Measurements from ENCODE around the gene CCDC82. TPM values are rescaled to one million over a fixed set of nuclear protein-coding genes. Genes with fewer than 3 reads are reported as not detected.
"Not testable (repeated sequence)": the region's sequence is repeated elsewhere in the genome, so short reads cannot be mapped to it uniquely, and the experiment has no call there.

Gene CCDC82
- 10 to 100 TPM in 11 of 12 donors, not detected in 1; 24.3 to 57.6 (median 38.2) TPM for polyA plus RNA-seq (ENCODE audit: insufficient read length in 12 of 12)
- long read RNA-seq, donor 1, full-length matches to known transcripts, result 10 of 19 reads
- long read RNA-seq, donor 1, partial matches to known transcripts, result 9 of 19 reads
- long read RNA-seq, donor 1, other reads (novel, unspliced or antisense), result 0 of 19 reads
- long read RNA-seq, donor 2, full-length matches to known transcripts, result 5 of 15 reads
- long read RNA-seq, donor 2, partial matches to known transcripts, result 10 of 15 reads
- long read RNA-seq, donor 2, other reads (novel, unspliced or antisense), result 0 of 15 reads
- long read RNA-seq, donor 3, full-length matches to known transcripts, result 5 of 5 reads
- long read RNA-seq, donor 3, partial matches to known transcripts, result 0 of 5 reads
- long read RNA-seq, donor 3, other reads (novel, unspliced or antisense), result 0 of 5 reads
- long read RNA-seq, donor 4, partial matches to known transcripts, result 7 of 10 reads
- long read RNA-seq, donor 4, other reads (novel, unspliced or antisense), result 0 of 10 reads
- long read RNA-seq, donor 5, result 0 reads
- long read RNA-seq, donor 6, partial matches to known transcripts, result 0 of 5 reads
- long read RNA-seq, donor 6, other reads (novel, unspliced or antisense), result 0 of 5 reads
- long read RNA-seq, donor 7, partial matches to known transcripts, result 0 of 7 reads
- long read RNA-seq, donor 7, other reads (novel, unspliced or antisense), result 0 of 7 reads
- long read RNA-seq, donor 8, full-length matches to known transcripts, result 17 of 25 reads
- long read RNA-seq, donor 8, partial matches to known transcripts, result 8 of 25 reads
- long read RNA-seq, donor 8, other reads (novel, unspliced or antisense), result 0 of 25 reads
- long read RNA-seq, donor 9, partial matches to known transcripts, result 0 of 1 reads
- long read RNA-seq, donor 9, other reads (novel, unspliced or antisense), result 0 of 1 reads
- long read RNA-seq, donor 10, partial matches to known transcripts, result 8 of 15 reads
- long read RNA-seq, donor 10, other reads (novel, unspliced or antisense), result 0 of 15 reads
- long read RNA-seq, donor 11, full-length matches to known transcripts, result 5 of 15 reads
- long read RNA-seq, donor 11, partial matches to known transcripts, result 10 of 15 reads
- long read RNA-seq, donor 11, other reads (novel, unspliced or antisense), result 0 of 15 reads

GRCh38 chr11:96389720-96390487 is at the start of gene CCDC82, which contains the start of gene JRKL:
TSS of gene CCDC82 (minus strand) at chr11:96389912. CDS start at chr11:96384747, 5,165 bp downstream.
TSS of gene JRKL (plus strand) at chr11:96390013. CDS start at chr11:96390650, 637 bp downstream.
- peak; percentile 97 for DNase-seq

DNA sequence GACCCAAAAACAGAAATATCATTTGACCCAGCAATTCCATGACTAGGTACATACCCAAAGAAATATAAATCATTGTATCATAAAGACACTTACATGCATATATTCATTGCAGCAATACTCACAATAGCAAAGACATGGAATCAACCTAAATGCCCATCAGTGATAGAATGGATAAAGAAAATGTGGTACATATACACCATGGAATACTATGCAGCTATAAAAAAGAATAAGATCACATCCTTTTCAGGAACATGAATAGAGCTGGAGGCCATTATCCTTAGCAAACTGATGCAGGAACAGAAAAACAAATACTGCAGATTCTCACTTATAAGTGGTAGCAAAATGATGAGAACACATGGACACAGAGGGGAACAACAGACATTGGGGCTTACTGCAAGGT is 42.9 kb upstream of the CCDC82 start:
- not testable (repeated sequence) for DNase-seq

GRCh38 chr11:96430668-96431067 is 41.0 kb upstream of the CCDC82 start:
- DNase-seq, result no peak

GRCh38 chr11:96424693-96425092 is 35.0 kb upstream of the CCDC82 start:
- DNase-seq, result no peak

- no peak for DNase-seq
Measured at GRCh38 chr11:96413408-96413807, 23.7 kb upstream of the CCDC82 start.

DNA sequence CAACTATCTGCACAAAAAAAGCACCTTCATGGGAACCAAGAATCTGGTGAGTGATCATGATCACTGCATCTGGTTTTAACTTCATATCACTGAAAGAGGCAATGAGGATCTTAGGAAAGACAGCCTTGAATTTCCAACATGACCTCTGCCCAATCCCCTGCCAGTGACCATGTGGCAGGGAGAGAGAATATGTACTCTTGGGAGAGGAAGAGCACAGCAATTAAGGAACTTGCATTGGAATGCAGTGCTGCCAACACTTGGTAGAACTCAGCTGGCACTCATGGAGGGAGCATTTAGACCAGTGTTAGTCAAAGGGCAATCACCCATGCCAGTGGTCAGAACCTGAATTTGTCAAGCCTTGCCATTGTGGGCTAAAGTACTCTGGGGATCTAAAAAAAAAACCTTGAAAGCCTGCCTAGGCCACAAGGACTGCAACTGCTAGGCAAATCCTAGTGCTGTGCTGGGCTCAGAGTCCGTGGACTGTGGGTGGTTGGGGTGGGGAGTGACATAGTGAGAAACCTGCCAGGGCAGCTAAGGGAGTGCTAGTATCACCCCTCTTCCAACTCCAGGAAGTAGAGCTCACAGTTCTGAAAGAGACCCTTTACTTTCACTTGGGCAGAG is 23.2 kb upstream of the CCDC82 start:
- no peak for DNase-seq

DNA sequence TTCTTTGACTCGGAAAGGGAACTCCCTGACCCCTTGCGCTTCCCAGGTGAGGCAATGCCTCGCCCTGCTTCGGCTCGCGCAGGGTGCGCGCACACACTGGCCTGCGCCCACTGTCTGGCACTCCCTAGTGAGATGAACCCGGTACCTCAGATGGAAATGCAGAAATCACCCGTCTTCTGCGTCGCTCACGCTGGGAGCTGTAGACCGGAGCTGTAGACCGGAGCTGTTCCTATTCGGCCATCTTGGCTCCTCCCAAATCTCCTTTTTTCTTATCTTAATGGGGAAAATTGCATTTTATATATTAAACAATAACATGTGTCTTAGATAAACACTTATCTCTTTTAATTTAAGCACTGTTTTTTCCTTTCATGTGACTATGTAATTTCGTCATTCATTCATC is 21.7 kb upstream of the CCDC82 start:
- DNase-seq, result not testable (repeated sequence)

- DNase-seq, result no peak
Measured at GRCh38 chr11:96400697-96401096, 11.0 kb upstream of the CCDC82 start.

GRCh38 chr11:96397863-96398262 is 8.2 kb upstream of the CCDC82 start:
- DNase-seq, result no peak

DNA sequence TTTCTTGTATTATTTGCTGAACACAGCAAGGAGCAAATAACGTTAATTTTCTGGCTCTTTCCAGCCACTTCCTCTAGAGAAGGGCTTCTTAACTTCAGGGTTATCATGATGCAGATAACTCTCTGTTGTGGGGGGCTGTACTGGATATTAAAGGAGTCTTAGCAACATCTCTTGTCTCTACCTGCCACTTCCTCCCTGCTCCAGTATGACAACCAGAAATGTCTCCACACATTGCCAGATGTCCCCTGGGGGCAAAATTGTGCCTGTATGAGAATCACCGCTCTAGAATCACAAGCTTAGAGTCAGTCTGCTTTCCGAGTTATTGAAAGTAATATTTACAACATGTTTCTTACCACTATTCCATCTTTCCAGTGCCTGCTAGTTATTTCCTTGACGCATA is 6.9 kb upstream of the CCDC82 start:
- DNase-seq, result no peak

DNA sequence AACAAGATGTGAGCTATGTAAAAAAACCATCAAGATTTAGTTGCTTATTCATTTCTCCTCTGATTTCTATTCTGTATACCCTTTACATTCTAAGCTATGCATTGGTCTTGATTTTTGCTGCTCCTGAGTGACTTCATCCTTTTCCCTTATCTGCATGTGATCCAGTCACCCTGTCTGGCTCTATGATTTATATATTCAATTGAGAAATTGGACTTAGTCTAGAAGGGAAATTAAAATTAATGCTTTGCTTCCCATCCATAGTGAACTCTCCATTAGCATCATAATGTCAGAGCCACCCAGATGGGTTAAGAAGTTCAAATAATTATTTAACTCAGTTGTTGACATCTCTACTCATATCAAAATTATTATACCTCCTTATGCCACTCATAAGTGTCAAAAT is 5.1 kb upstream of the CCDC82 start:
- no peak for DNase-seq

- peak; percentile 14 for DNase-seq
Measured at GRCh38 chr11:96393753-96394348, 4.1 kb upstream of the CCDC82 start.

DNA sequence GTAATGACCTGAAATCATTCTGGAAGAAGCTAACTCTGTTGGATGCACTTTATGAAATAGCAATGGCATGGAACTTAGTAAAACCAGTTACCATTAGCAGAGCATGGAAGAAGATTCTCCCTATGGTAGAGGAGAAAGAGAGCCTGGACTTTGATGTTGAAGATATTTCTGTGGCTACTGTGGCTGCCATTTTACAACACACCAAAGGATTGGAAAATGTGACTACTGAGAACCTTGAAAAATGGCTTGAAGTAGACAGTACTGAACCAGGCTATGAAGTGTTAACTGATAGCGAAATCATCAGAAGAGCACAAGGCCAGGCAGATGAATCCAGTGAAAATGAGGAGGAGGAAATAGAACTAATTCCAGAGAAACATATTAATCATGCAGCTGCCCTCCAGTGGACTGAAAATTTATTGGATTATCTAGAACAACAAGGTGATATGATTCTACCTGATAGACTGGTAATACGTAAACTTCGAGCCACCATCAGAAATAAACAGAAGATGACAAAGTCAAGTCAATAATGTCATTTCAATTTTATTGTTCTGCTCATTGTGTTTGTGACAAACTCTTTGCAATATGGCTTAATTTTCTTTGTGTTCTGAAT is 2.1 kb upstream of the CCDC82 start:
- no peak for DNase-seq

DNA sequence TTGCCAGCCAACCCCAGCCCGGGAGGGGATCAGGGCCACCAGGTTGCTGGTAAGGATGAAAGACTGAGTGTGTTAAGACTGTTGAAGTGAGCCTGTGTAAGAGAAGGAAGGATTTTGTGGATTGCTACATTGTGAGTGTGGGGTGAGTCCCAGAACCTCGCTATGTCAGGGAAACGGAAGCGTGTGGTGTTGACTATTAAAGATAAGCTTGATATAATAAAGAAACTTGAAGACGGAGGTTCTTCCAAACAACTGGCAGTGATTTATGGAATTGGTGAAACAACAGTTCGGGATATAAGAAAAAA is 728 bp upstream of the CCDC82 start:
- no peak for DNase-seq

- DNase-seq, result no peak
Measured at GRCh38 chr11:96388891-96389719, 607 bp downstream of the CCDC82 start.

DNA sequence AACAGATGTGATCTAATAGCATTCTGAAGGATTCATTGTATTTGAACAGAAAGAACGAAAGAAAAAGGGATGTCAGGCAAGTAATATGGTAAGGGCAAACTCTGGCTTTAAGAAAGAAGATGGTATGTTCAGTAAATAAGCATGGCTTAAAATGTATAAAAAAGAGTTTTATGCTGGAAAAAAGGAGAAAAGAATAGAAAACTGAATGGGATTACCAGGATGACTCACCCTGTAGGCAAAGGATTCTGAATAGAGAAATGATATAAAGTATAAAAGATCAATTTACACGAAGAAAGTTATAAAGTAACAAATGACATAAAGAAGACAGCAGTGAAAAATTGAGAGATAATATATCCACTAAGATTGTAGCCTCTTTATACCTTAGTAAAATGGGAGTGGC is 4.5 kb downstream of the CCDC82 start:
- DNase-seq, result no peak

GRCh38 chr11:96384156-96384555 is 5.6 kb downstream of the CCDC82 start:
- no peak for DNase-seq

- DNase-seq, result no peak
Measured at GRCh38 chr11:96376796-96377195, 12.9 kb downstream of the CCDC82 start.

DNA sequence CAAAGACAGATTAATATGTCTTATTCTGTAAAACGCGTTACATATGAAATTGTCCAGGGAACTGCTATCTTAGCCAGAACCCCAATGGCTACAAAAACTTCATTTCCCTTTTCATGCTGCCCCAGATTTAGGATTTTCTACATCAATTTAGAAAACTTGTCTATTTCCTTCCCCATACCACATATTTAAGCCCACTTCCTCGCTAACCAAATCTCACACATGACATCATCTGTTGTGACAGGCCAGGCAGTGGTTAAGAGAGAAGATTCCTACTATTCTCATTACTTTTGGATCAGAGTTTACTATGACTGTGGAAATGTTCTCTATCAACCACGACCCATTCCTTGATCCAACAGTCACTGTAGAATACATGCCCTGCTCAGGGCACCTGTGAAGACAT is 15.9 kb downstream of the CCDC82 start:
- no peak for DNase-seq

Measured in muscle of arm (tissue), 14 donors.